Activated CD8-positive, alpha-beta memory T cell treated with anti-CD3 and anti-CD28 coated beads, Interleukin-2, amount 50 U/mL, for 24 hours (primary cell): Measurements from ENCODE around the gene THTPA.
"Not testable (repeated sequence)": the region's sequence is repeated elsewhere in the genome, so short reads cannot be mapped to it uniquely, and the experiment has no call there.

ENCODE experiments used
- DNase-seq: peaks from one replicate; pipeline ENCODE4 v3.0.0-alpha.2; 2020; ENCODE audit errors: extremely low read depth

The THTPA gene

GRCh38 chr14:23533652-23534435 lies 22.2 kb upstream of the THTPA start:
- DNase-seq: no peak

GRCh38 chr14:23535943-23536342 lies 20.1 kb upstream of the THTPA start:
- DNase-seq: no peak

- DNase-seq: no peak
Observed at GRCh38 chr14:23536494-23536893, 19.6 kb upstream of the THTPA start.

- DNase-seq: not testable (repeated sequence)
Observed at GRCh38 chr14:23536906-23537305, 19.2 kb upstream of the THTPA start.

- no peak for DNase-seq
Observed at GRCh38 chr14:23537351-23538049, 18.6 kb upstream of the THTPA start.

GRCh38 chr14:23538050-23538718 lies 17.9 kb upstream of the THTPA start:
- no peak for DNase-seq

- no peak for DNase-seq
Observed at GRCh38 chr14:23538785-23539184, 17.3 kb upstream of the THTPA start.

GRCh38 chr14:23539248-23540140 lies 16.6 kb upstream of the THTPA start:
- DNase-seq: no peak

- DNase-seq: no peak
Observed at GRCh38 chr14:23540141-23540469, 16.0 kb upstream of the THTPA start.

- DNase-seq: no peak
Observed at GRCh38 chr14:23542261-23542660, 13.8 kb upstream of the THTPA start.

GRCh38 chr14:23543403-23543802 lies 12.7 kb upstream of the THTPA start:
- no peak for DNase-seq

- DNase-seq: no peak
Observed at GRCh38 chr14:23544511-23545447, 11.3 kb upstream of the THTPA start.

- DNase-seq: no peak
Observed at GRCh38 chr14:23545740-23546365, 10.2 kb upstream of the THTPA start.

- no peak for DNase-seq
Observed at GRCh38 chr14:23546450-23547035, 9.5 kb upstream of the THTPA start.

GRCh38 chr14:23547924-23548323 lies 8.1 kb upstream of the THTPA start:
- no peak for DNase-seq

- no peak for DNase-seq
Observed at GRCh38 chr14:23548351-23549318, 7.4 kb upstream of the THTPA start.

- DNase-seq: no peak
Observed at GRCh38 chr14:23550131-23550811, 5.8 kb upstream of the THTPA start.

GRCh38 chr14:23550812-23551265 lies 5.2 kb upstream of the THTPA start:
- DNase-seq: no peak
